Brain microvascular endothelial cell (primary cell): ENCODE data around the gene ANO1.

Experiments
- DNase-seq: peaks from one replicate; pipeline ENCODE4 v3.0.0-alpha.2; 2020
- H3K27ac ChIP-seq: fragments of 250-450 bp; sonication (Bioruptor Pico); 2 replicates; pipeline ENCODE4 v1.5.1; 2020; ENCODE audit warnings: mild to moderate bottlenecking, moderate library complexity
- H3K27me3 ChIP-seq: fragments of 250-450 bp; sonication (Bioruptor Pico); replicated peaks from 2 replicates; pipeline ENCODE4 v1.5.1; 2020; ENCODE audit warnings: mild to moderate bottlenecking
- H3K36me3 ChIP-seq: fragments of 250-450 bp; sonication (Bioruptor Pico); replicated peaks from 2 replicates; pipeline ENCODE4 v1.5.1; 2020; ENCODE audit warnings: mild to moderate bottlenecking
- H3K4me3 ChIP-seq: 2 replicates; pipeline ENCODE4 v1.5.1; 2011; ENCODE audit warnings: low read depth, mild to moderate bottlenecking, control low read depth, low read length, moderate library complexity
- CTCF ChIP-seq: IDR thresholded peaks from 2 replicates; pipeline ENCODE4 v1.5.1; 2011; ENCODE audit warnings: low read depth, mild to moderate bottlenecking, moderate library complexity, low read length, control low read depth, inconsistent platforms; ENCODE audit errors: missing control alignments
- in situ Hi-C: cut with HindIII; loops from 2 replicates; pipeline ENCODE4 v1.10.0; 2017; ENCODE audit warnings: low sequenced_read_pairs, low pct_ligation_motif_present

Gene ANO1

GRCh38 chr11:70070706-70071105 is 7.4 kb upstream of the ANO1 start:
- no peak for TF ChIP-seq CTCF
- peaks cover 9% of the 10 kb centered on the region for H3K27me3 ChIP-seq

GRCh38 chr11:70071996-70072395 is 6.1 kb upstream of the ANO1 start:
- TF ChIP-seq CTCF = no peak
- H3K4me3 ChIP-seq = no peak overlapping the region
- in situ Hi-C loops = no loop called here
- H3K36me3 ChIP-seq = no peaks in the 10 kb centered on the region
- peaks cover 9% of the 10 kb centered on the region for H3K27me3 ChIP-seq
- H3K27ac ChIP-seq = no peak overlapping the region
- DNase-seq = no peak

More at GRCh38 chr11:70070706-70071105, 7.4 kb upstream of the ANO1 start:
- no peaks in the 10 kb centered on the region for H3K36me3 ChIP-seq
- H3K27ac ChIP-seq = no peak overlapping the region
- in situ Hi-C loops = no loop called here
- no peak overlapping the region for H3K4me3 ChIP-seq
- DNase-seq = no peak

GRCh38 chr11:70072461-70072860 is 5.7 kb upstream of the ANO1 start:
- in situ Hi-C loops = no loop called here
- DNase-seq = no peak
- H3K27ac ChIP-seq = no peak overlapping the region
- no peak for TF ChIP-seq CTCF
- H3K27me3 ChIP-seq = peaks cover 12% of the 10 kb centered on the region
- H3K4me3 ChIP-seq = no peak overlapping the region
- no peaks in the 10 kb centered on the region for H3K36me3 ChIP-seq

GRCh38 chr11:70072861-70073755 is 5.0 kb upstream of the ANO1 start:
- Histone ChIP-seq H3K4me3 (no peak overlapping the region), H3K27ac (no peak overlapping the region), H3K27me3 (peaks cover 15% of the 10 kb centered on the region), H3K36me3 (no peaks in the 10 kb centered on the region)
- in situ Hi-C loops = no loop called here
- no peak for DNase-seq
- no peak for TF ChIP-seq CTCF

GRCh38 chr11:70073871-70074371 is 4.2 kb upstream of the ANO1 start:
- DNase-seq = peak; percentile 70
- Histone ChIP-seq H3K27me3 (peaks cover 17% of the 10 kb centered on the region), H3K27ac (no peak overlapping the region), H3K4me3 (peak overlapping the region; percentile 31), H3K36me3 (no peaks in the 10 kb centered on the region)
- in situ Hi-C loops = no loop called here
- TF ChIP-seq CTCF = no peak
